HG03442 (cell line): ENCODE data around the gene EFHC1.
A peak's percentile ranks its signal among the peaks of the same experiment; 100 is the strongest.

Source experiments
- ATAC-seq: cut with Tn5 transposase; IDR thresholded peaks from one replicate; pipeline ENCODE4 v1.9.1; 2021; ENCODE audit warnings: mild to moderate bottlenecking, moderate library complexity; ENCODE audit not compliant: unreplicated experiment

Gene EFHC1

DNA sequence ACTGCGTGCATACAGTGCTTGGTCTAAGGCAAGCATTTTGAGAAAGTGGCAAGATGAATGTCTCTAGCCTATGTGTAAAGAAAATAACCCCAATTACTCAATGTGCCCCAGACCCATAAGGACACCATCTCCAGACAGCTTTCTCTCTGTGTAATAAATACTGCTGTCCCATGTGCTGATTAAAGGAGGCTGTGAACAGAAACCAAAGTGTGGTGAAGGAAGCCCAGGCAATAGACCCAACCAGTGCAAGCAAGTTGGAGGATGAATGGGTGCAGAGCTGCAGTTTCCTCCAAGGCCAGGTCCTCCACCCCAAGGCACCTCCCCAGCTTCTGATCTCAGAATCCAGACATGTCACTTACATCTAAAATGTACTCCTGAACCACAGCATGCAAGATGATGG, 96.1 kb downstream of the EFHC1 start:
- ATAC-seq = no peak

- ATAC-seq = no peak
These were observed 96.8 kb downstream of the EFHC1 start for GRCh38 chr6:52516943-52517342.

DNA sequence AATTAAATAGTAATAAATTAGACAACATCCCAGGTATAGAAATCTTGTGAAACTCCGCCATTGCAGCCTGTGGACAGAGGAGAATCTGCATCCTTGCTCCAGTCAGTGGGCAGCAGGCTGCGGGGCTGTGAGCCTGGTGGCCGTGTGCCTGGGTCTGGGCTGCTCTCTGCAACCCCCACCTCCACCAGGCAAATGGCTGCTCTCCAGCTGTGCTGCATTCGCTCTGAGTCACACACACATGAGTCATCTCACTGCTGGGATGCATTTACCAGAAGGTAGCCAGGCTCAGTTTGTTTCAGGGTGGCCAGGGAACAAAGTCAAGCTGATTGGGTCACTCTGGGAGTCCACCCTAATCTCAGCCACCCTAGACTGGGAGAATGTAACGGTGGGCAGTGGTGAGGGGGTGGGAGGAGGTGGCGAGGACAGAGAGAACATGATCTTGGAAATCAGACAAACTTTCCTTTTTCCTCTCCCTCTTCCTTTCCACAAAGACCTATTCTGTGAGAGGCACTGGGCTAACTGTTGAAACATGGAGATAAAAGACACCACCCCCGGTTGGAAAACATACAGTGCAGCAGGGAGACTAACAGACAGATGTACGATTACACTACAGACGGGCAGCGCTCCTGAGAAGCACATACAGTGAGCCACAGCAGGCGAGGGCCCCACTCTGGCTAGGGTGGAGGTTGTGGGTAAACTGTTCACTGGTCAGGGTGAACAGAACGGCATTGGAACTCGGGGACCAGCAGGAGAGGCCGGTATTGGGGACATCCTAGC, 97.5 kb downstream of the EFHC1 start:
- peak; percentile 100 for ATAC-seq

GRCh38 chr6:52518279-52518945, 98.3 kb downstream of the EFHC1 start:
- no peak for ATAC-seq

- ATAC-seq = no peak
These were observed 99.5 kb downstream of the EFHC1 start for GRCh38 chr6:52519618-52520017.

GRCh38 chr6:52522151-52522626, 102.0 kb downstream of the EFHC1 start:
- no peak for ATAC-seq

DNA sequence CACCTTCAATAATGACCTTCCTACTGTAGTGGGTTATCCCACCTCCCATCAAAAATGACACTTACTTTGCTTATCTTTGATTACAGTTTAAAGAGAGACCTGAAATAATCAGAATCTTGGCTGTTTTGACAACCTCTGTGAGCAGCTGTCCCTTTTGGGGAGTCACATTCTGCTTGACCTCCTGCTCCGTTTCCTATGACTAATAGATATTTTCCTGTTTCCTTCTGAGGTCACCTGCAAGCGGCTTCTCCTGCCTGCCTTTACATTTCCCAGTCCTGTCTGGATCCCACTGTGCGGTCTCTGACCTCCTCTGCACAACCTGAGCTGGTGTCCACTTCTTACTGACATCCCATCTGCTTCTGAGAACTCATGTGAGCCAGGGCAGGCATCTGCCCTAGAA, 102.5 kb downstream of the EFHC1 start:
- ATAC-seq = no peak

GRCh38 chr6:52523378-52524142, 103.4 kb downstream of the EFHC1 start:
- no peak for ATAC-seq

- no peak for ATAC-seq
These were observed 104.8 kb downstream of the EFHC1 start for GRCh38 chr6:52524918-52525317.

DNA sequence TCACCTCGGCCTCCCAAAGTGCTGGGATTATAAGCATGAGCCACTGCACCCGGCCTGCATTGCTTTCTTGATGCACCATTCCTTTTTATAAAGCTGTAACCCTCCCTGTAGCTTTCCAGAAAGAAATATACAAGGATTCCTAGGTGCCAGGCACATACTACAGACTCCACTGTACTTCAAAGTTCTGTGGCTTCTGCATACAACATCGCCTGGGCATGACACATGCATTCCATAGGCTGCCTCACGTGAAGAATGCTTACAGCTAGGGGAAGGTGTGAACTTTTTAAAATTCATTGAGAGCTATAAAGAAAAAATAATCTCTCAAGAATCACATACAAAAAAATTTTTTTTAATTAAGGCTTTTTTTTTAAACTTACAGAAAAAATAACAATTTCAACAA, 106.5 kb downstream of the EFHC1 start:
- ATAC-seq = no peak

- ATAC-seq = no peak
These were observed 107.3 kb downstream of the EFHC1 start for GRCh38 chr6:52527436-52527835.

DNA sequence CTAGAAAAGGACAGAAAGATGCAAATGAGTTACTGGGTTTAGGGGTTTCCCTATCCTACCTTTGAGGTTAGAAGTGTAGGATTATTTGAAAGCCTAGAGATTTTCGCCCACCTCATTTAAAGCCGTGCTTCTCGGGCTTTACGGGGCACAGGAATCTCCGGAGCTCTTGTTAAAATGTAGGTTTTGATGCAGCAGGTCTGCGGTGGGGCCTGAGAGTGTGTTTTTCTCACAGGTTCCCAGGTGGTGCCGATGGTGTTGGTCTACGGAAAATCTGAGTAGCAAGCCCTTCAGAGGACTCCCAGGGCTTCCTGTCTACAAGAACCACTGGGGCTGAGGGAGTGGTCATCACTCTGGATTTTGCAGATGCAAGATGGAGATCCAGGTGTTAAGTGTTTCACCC, 109.2 kb downstream of the EFHC1 start:
- ATAC-seq = peak; percentile 73

GRCh38 chr6:52530351-52530750, 110.2 kb downstream of the EFHC1 start:
- ATAC-seq = no peak

DNA sequence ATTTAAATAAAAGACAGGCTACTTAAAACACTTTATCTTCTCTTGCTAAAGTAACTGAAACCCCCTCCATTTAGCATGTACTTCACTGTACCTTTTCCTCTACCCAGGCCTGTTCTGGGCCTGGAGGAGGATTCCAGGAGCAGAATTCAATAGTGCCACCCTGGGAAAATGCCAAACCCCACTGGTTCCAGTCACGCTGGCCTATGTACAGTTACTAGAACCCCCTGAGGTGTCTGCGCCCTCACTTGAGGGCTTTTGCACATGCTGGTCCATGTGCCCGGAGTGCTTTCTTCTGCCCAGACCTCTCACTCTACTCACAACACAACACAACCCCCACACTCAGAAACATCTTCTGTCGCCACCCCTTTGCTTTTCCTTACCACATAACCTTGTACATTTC, 111.3 kb downstream of the EFHC1 start:
- no peak for ATAC-seq

DNA sequence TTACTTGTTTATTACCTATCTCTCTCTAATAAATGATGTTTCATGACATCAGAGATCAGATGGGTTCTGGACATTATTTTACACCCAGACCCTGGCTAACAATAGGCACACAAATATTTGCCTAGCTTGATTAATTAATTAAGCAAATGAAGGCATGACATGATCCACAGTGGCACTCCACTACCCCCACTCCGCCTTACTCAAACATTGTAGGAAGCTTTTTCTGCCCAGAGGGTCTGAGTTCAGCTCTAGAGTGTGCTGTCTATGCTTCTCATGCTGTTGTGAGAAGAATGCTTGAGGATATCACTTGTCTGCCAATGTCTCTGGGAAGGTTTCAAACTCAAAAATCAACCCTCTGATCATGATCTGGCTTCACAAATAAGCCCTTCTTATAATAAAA, 111.7 kb downstream of the EFHC1 start:
- ATAC-seq = no peak

DNA sequence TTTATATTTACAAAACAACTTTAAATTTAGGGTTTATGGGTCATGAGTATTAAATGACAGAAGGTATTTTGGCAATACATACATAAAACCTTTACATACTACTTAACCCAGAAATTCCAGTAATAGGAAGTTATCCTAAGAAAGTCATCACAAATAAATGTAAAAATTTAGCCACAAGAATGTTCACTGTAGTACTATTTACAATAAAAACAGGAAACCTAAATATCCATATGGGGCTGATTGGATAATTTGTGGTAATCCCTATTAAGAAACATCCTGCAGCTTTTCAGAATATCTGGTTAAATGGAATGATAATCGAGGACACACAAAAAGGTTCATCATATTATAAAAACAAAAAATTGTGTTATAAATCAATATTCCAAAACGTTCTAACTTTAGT, 112.3 kb downstream of the EFHC1 start:
- ATAC-seq = no peak

GRCh38 chr6:52533491-52533890, 113.3 kb downstream of the EFHC1 start:
- no peak for ATAC-seq

- no peak for ATAC-seq
These were observed 114.2 kb downstream of the EFHC1 start for GRCh38 chr6:52534363-52534762.

DNA sequence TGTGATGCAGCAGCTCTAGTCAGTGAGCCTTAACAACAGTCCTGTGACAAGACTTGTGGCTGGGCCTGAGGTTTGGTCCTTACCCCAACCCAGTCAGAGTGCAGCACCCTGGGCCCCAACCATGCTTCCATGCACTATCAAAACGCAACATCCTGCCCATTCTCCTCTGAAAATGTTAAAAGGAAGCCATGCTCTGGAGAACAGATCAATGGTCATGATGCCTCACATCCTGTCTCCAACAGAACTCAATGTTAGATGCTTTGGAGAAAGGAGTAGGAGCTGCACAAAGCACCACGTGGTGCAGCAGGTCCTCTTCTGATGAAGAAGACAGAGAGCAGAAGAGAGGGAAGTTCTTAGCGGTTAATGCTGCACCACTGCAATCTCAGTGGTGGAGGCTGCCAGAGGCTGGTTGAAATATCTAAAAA, 114.8 kb downstream of the EFHC1 start:
- peak; percentile 30 for ATAC-seq

DNA sequence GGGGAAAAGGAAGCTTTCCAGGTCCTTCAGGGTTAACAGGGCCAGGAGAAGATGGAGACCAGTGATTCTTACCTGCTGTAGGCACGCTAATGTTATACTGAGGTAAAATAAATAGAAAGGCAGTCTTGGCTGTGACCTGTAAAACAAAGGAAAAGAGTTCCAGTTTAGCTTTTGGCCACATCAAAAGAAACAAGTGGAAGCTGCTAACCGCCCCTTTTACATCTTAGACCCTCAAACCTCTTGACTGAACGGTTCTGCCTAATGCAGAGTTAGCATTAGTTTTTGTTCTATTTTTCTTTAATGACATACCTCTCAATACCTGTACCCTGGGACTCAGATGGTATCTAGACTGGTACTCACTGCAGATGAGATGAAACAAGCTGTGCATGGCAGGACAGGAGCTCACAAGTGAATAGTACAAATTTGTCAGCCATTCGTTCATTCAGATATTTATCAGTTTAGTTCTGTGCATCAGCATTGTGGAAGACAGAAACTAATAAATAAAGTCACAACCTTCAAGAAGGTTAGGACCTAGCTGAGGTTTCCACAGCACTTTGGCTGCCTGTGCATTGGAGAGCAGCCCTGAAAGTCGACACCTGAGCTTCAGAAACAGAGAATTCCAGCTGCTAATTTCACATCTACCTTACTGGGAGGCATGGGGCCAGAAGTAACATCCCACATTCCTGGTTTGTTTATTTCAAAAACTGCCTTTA, 115.7 kb downstream of the EFHC1 start:
- peak; percentile 1 for ATAC-seq

DNA sequence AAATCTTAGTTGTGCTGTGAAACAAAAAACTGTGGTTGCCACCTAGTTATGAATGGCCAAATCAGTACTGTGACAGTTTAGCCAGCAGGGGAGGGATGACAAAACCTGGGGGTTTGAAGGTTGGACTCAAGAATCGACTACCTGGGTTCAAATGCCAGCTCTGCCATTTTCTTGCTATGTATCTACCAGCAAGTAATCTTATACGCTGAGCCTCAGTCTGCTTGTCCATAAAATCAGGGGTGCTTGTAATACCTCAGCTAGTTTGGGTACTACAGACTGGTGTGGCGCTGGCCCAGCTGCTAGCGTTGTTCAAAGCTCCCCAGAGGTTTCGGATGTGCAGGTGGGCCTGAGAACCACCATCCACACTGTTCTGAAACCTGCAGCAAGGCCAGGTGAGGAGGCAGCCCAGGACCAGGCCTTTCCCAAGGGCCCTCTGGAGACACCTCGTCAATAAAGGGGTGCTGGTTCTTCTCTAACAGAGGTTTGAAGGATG, 116.3 kb downstream of the EFHC1 start:
- peak; percentile 31 for ATAC-seq
